Endometrial microvascular endothelial cells (primary cell): ENCODE measurements around the gene HMX1. TPM values are rescaled to one million over a fixed set of nuclear protein-coding genes. Genes with fewer than 3 reads are reported as not detected.

ENCODE experiments used
- in situ Hi-C: cut with HindIII; loops from 2 replicates; pipeline ENCODE4 v1.10.0; 2017; ENCODE audit warnings: low sequenced_read_pairs, low pct_unique_long_range_greater_than_20kb; ENCODE audit errors: inconsistent ontology term
- total RNA-seq: library from RNA; depleted of rRNA; stranded (reverse); fragments of >200 nt; gene quantifications from one replicate; pipeline ENCODE4 v1.2.3, GENCODE V29; 2015; ENCODE audit errors: inconsistent ontology term

The HMX1 gene
- total RNA-seq, 1 donor from 2014 or later, result not detected

DNA sequence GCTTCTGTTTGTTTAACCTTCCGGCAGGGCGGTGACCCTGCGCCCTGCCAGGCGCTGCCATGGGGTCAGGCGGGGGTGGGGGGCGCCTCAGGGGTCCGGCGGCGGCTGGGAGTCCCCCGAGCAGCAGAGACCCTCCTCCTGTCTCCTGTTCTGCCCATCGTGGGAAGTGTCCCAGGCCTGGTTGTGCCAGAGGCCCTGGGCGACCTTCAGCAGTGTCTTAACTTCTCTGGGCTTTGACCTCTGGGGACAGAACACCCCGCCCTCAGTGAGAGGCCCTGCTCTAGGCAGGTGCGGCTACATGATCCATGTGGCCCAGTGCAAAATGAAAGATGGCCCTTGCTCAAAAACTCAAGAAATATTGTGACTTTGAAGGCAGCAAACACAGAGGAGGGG is 22.8 kb upstream of the HMX1 start:
- in situ Hi-C loops, result no loop called here

DNA sequence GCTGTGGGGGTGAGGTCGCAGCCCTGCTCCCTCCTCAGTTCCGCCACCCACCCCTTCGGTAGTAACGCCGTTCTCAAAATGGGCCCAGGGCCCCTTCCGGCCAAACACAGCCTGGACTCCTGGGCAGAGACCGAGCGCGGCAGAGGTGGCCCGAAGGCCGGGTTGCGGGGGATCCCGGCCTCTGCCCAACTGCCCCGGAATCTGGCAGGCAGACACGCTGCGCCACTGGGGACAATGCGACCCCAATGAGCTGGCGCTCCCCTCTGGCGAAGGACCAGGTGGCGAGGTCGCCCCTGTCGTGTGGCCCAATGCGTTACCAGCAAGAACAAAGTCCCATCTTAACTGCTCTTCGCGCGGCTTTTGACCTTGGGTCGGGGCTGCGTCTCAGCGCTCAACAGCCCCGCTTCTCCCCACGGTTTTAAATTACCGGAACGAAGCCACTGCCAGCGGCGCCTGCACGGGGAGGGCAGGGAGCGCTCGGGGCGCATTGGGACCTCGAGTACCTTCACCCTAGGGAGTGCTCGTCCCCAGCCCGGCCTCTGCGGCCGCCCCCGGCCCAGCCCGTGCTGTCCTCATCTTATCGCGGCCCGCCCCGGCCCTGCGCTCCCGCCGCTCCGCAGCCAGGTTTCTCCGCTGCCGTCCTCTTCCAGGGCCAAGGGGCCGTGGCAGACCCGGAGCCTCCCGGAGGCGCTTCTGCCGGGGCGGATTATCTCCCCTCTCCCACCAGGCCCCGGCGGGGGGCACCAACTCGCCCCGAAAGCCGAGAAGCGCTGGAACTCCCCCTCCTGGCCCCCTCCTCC is 22.2 kb upstream of the HMX1 start:
- in situ Hi-C loops, result no loop called here

DNA sequence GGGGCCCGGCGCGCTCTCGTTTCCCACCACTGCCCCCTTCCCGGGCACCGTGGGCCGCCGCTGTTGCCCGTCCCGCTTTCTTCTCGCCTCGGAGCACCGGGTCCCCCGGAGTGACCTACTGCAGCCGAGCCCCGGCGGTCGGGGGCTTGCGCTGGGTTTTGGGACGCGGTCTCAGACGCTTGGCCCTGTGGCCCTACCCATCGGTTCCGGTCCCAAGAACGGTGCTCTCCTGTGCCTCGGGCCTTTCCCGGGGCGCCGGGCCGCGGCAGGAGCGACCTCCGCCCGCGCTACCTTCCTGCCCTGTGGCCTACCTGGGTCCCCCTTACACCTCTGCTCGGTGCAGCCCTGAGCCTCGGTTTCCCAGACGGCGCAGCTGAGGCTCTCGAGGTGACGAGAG is 21.6 kb upstream of the HMX1 start:
- in situ Hi-C loops, result no loop called here

DNA sequence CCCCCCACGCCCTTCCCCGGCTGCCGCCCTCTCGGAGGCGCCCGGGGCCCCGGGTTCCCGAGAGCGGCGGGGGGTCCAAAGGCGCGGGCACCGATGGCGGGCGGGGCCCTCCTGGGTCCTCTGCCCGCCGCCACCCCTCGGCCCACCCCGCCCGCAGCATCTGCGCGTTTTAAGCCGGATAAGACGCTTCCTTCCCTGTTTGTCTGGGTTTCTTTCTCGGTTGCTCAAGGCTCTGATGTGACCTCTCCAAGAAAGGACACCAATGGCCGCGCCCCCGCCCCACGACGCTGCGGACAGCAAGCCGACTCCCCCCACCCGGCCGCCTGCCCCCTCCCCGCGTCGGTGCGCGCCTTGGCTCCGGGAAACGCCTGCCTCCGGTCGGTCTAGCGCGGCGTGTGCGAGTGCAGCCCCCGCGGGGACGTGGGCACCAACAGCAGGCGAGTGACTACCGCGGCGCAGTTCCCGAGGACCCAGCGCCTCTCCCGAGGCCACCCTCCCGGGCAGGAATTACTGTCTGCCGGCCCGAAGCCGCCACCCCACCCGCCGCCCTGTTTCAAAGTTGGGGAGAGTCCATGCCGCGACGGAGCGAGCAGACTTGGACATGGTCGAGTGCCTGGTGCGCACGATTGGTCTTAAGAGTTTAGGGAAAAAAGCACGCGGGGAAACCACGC is 21.1 kb upstream of the HMX1 start:
- in situ Hi-C loops, result no loop called here

DNA sequence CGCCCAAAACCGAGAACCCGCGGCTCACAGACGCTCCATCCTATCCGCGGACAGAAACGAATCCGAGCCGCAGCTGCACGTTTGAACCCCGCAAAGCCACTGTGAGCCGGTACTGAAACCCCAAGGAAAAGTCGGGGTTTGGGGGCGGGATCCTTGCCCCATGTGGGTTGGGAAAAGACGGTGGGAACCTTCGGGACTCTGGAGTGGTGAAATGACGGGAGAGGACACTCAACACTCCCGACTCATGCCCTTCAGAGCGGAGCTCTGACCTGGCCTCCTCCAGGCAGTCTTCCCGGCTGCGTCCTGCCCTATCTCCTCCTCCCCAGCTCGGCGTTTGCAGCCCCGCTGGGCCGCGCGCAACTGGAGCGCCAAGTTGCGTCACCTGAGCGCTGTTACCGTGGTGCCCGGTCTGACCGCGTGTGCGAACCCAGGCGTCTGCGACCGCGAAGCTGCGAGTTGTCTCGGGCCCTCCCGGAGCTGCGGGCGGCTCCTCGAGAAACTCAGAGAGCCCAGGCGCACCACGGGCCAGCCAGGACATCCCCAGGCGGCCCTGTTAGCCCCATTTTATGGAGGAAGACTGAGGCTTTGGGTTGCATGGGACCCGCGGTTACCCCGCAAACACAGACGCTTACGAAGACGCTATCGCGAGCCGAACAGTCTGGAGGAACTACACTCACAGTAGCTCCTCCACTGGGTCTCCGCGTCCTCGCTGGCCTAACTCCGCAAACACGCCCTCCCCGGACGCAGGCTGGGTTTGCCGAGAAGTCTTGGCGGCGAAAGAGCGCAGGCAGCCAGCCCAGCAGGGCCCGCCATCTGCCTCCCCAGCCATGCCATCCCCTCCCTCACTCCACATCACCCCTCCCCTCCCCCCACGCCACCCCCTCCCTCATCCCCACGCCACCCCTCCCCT is 20.3 kb upstream of the HMX1 start:
- in situ Hi-C loops, result no loop called here

DNA sequence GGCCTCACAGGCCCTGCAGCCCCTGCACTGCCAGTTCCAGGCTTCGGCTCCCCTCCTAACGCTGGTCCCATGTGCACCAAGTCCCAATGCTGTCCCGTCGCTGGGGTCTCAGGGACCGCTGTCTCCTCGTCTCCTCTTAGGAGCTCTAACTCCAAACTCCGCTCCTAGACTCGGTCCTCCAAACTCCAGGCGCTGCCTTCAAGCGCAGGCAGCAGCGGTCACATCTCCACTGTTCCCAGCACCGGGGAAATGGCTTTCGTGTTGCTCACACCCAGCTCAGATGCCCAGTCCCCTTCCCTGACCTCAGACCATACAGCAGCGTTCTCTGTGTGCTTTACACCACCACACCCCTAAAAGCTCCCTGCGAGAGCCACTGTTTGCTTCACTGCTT is 19.6 kb upstream of the HMX1 start:
- in situ Hi-C loops, result no loop called here

DNA sequence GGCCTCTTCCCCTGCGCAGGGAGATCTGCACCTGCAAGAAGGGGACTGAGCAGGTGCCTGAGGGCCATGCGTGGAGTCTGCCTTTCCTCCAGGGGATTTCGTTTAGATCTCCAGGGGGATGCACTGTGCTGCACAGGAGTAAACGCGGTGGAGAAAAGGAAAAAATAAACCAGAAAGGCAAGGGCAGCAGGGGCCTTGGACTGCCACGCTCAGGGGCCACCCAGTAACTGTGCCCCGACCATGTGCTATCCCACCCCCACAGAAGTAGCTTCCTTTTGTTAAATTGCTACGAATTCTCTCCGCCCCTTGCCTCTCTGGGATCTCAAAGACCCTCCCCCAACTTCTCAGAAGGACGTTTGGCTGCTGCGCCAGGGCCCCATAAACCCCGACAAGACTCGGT is 17.2 kb upstream of the HMX1 start:
- in situ Hi-C loops, result no loop called here

DNA sequence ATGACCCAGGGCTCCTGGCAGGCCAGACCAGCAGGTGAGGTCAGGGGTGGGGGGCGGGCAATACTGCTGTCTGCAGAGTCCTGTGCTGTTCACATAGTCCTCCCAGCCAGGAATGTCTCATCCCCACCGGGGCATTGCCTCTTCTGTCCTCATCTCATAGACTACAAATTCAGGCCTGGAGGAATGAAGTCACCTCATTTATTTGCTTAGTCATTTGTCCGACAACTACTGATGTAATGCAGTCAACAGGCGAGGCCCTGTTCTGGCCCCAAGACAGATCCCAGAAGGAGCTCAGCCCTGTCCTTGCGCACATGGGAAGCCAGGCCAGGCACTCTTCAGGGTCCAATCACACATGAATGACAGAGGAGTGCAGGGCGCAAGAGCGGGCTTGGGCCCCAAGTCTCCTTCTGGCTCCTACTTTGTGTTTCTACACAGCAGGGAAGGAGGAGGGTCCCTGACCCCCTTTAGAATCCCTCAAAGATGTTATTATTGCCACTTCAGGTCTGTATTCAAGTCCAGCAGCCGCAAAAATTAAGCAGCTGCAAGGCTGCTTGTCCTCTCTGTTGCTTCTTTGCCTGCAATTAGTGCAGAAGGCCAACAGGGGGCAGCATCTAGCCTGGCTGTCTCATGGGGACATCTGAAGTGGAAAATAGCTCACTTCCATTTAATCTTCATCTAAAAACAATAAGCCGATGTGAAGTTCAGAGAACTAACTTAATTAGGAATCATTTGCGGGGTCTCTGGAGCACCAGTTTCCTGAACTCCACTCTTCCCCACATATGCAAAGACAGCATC is 15.2 kb upstream of the HMX1 start:
- in situ Hi-C loops, result no loop called here

DNA sequence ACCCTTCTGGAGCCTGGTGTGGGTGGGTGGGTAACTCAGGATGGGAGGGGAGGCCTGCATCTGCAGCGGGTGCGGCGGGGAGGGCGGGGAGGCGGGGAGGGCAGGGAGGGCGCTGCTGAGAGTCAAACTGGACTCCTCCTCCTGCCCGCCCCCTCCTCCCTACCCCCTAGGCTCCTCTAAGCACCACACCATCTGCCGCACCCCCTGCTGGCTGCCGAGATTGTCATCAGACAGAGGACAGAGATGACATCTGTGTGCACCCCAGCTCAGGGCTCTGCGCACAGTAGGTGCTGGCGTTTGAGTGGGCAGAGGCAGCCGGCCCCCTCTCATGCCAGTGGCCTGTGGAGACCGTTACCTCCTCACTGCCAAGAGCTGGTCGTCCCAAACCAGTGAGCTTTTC is 10.6 kb upstream of the HMX1 start:
- in situ Hi-C loops, result no loop called here

DNA sequence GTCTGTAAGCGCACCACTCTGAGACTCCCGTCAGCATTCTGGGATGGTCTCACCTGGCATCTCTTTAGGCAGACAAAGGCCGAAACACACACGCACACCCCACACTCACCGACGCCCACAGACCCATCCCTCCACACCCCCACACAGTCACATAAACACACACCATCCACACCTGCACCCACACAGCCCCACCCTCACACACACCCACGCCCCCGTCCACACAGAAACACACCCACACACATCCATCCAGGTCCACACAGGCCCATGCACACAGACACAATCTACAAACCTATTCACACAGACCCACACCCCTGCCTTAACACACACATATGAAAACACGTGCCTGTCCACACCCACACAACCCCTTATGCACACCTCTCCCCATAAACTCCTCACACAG is 9.2 kb upstream of the HMX1 start:
- in situ Hi-C loops, result no loop called here

DNA sequence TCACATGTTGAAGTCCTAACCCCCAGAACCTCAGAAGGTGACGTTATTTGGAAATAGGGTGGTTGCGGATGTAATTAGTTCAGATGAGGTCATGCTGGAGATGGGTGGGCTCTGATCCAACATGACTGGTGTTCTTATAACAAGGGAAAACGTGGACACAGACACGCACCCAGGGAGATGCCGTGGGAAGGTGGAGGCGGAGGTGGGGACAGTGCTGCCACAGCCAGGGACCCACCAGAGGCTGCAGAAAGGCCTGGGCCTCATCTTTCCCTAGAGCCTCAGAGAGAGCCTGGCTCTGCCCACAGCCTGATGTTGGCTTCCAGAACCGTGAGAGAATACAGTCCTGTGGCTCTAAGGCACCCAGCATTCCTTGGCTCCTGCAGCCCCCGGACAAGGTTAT is 7.9 kb upstream of the HMX1 start:
- in situ Hi-C loops, result no loop called here

DNA sequence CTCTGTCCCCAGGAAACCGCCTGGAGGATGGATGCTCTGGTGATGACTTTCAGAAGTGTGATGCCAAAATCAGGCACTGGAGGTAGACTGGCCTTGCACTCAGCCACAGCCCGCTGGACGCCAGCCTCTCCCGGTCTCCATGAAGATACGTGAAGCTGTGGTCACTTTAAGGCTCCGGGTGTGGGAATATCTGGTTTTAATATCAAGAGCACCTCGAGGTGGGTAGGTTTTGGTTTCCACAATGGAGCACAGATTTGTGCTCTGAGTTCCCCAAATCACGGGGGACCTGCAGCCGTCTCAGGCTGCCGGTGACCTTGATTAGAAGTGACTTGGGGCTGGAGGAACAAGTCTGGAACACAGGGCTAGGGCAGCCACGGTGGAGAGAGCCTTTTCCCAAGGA is 6.8 kb upstream of the HMX1 start:
- in situ Hi-C loops, result no loop called here

DNA sequence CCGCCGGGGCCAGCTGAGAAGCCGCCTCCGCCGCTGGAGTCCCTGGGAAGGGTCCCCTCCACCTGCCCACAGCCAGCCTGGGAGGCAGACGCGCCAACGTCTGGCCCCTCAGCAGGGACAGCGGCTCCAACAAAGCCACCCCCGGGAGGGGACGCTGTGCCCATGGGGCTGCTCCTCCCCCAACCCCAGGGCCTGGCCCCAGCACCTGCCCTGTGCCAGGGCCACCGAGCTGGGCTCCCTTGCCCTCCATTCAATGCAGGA is 6.1 kb upstream of the HMX1 start:
- in situ Hi-C loops, result no loop called here

DNA sequence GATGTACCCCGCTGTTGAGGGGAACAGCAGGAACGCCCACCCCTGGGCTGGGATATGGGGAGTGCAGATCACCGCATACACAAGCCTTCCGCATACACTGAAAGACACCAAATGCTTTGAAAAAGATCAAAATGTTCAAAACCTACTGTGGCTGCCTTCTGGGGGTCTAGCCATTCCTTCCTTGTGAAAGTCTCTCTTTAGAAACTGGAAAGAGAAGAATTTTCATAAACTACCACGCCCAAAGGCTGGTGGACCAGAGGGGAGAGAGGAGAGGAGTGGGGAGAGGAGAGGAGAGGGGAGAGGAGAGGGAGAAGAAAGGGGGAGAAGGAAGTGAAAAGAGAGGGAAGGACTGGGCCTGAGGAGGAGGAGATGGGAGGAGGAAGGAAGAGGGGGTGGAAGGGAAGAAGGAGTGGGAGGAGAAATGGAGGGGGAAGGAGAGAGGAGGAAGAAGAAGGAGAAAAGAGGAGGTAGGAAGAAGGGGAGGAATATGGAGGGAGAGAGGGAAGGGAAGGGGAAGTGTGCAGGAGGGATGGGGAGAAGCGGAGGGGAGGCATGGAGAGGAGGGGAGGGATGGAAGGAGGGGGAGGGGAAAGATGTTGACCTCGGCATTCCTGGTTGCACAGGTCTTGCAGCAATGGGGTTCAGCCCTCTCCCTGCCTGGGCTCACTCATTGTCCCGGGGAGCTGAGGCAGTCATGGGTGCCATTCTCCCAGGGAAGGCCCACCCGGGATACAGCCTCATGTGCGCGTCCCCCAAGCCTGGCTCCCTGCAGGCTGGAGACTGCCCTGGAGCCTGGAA is 5.5 kb upstream of the HMX1 start:
- in situ Hi-C loops, result no loop called here

DNA sequence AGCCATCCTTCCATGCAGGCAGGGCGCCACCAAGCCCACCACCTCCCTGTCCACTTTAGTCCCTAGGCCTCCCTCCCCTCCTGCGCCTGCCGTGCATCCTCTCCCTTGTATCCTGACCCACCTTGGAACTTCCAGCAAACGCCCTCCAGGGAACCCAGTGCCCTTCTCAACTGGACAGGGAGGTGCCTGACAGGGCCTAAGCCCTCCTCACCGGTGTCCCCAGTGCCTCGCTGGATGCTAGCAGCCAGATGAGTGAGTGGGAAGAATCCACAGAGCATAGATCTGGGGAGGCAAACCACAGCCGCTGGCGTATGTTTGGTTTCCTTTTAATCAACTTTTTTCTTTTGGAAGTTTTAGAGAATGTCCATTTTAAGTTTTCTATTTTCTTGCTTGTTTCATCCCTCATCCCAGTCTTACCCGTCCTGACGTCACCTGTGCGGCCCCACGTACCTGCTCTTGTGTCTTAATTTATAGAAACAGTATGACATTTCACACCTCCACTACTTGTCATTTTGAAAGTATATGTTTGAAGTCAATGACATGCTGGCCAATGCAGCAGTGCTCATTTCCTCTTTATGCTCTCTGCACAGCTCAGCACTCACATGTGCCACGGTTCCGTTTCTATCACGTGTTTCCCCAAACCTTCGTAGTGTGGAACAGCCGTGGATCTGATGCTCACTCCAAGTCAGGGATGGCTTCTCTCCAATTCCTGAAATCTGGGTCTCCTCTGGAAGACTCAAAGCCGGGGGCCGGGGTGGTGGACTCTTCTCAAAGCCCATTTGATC is 3.4 kb upstream of the HMX1 start:
- in situ Hi-C loops, result no loop called here

DNA sequence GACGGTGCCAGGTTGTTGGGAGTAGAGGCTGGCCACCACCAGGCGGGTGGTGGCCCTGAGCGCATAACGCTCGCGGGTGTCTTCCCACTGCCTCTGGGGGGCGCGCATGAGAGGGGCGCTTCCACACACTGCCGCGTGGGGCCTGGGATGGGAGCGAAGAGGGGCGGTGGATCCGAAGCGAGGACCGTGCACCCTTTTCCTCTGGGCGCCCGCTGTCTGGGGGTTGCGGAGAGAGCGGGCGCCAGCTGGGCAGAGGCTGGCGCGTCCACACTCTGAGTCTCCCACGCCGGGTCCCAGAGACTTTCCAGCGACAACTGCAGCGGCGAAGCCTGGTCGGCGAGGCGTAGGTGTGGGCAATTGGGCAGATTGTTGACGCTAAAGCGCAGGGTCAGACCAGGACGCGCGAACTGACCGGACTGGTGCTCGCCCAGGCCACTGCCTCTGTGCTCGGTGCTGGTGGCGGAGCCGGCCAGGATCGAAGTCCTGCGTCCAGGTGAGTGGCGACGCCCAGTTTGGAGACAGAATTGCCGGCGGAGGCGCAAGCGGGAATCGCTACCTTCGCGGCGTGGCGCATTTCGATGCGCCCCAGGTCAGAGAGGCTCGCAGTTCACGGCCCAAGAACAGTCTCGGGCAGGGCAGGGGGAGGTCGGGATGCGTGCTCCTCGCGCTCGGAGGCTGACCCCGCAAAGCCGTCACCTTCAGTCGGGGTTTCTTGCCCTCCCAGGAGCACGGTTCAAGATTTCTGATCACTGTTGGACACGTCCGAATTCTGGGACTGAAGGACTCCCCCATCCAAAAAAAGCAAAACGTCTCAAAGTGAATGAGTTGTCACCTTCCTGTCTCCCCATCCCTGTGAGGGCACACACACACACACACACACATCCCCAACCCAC is 2.6 kb upstream of the HMX1 start:
- in situ Hi-C loops, result no loop called here
